Natural killer cell (primary cell): Measurements from ENCODE around the gene RAD51B. TPM values are rescaled to one million over a fixed set of nuclear protein-coding genes. Genes with fewer than 3 reads are reported as not detected.

Experiments
- ATAC-seq, 3 donors: fragments of 150-1000 bp in 2 of 3; fragments of 200-7000 bp in 1 of 3; cut with Tn5 transposase; 1 replicate in 1 of 3; 2 replicates in 2 of 3; pipeline ENCODE4 v1.10.0; 2021; ENCODE audit warnings: mild to moderate bottlenecking in 2 of 3, moderate library complexity in 2 of 3
- DNase-seq, 2 donors: peaks; one replicate each; pipeline versions ENCODE4 v3.0.0 to v3.0.0-alpha.2; 2013 to 2021; ENCODE audit warnings: mixed read lengths in 1 of 2
- H3K27ac ChIP-seq: one replicate; pipeline ENCODE4 v1.5.1; 2013; ENCODE audit warnings: mild to moderate bottlenecking, low read length
- H3K27me3 ChIP-seq: one replicate; pipeline ENCODE4 v1.6.1; 2013; ENCODE audit warnings: low read length; ENCODE audit not compliant: control insufficient read depth, insufficient read depth
- H3K36me3 ChIP-seq: one replicate; pipeline ENCODE4 v1.6.1; 2013; ENCODE audit warnings: low read length; ENCODE audit not compliant: control insufficient read depth, insufficient read depth
- H3K4me1 ChIP-seq: one replicate; pipeline ENCODE4 v1.6.1; 2013; ENCODE audit warnings: low read length; ENCODE audit not compliant: control insufficient read depth, insufficient read depth
- H3K4me3 ChIP-seq: one replicate; pipeline ENCODE4 v1.5.1; 2013; ENCODE audit warnings: low read length
- H3K9me3 ChIP-seq: one replicate; pipeline ENCODE4 v1.6.1; 2013; ENCODE audit warnings: low read length; ENCODE audit not compliant: control insufficient read depth, insufficient read depth
- H3K27ac Mint-ChIP-seq, 2 donors: one replicate each; pipeline ENCODE4 v1.8.0; 2022; ENCODE audit warnings: mild to moderate bottlenecking in 2 of 2, mixed read lengths in 2 of 2, moderate library complexity in 1 of 2
- H3K27me3 Mint-ChIP-seq, 2 donors: one replicate each; pipeline ENCODE4 v1.8.0; 2022; ENCODE audit warnings: low read depth in 2 of 2, mixed read lengths in 2 of 2
- H3K36me3 Mint-ChIP-seq: one replicate; pipeline ENCODE4 v1.8.0; 2022; ENCODE audit warnings: mixed read lengths
- H3K4me1 Mint-ChIP-seq, 2 donors: one replicate each; pipeline ENCODE4 v1.8.0; 2022; ENCODE audit warnings: mixed read lengths in 2 of 2
- H3K4me3 Mint-ChIP-seq: one replicate; pipeline ENCODE4 v1.8.0; 2022; ENCODE audit warnings: mild to moderate bottlenecking, moderate library complexity, mixed read lengths
- H3K9me3 Mint-ChIP-seq, 2 donors: one replicate each; pipeline ENCODE4 v1.8.0; 2022; ENCODE audit warnings: mixed read lengths in 2 of 2
- CTCF ChIP-seq: fragments of 200-600 bp; IDR thresholded peaks from one replicate; pipeline ENCODE4 v1.8.0; 2022; ENCODE audit warnings: antibody characterized with exemption
- WGBS: methylation state at CpG from one replicate; pipeline ENCODE4 v1.1.7; 2013; ENCODE audit warnings: missing lambda C conversion rate; ENCODE audit not compliant: insufficient coverage; 5-methylcytosine and 5-hydroxymethylcytosine counted together
- intact Hi-C: fragments of 100-400 bp; cut with micrococcal nuclease; formaldehyde crosslinking; loops from one replicate; pipeline ENCODE4 v1.14.2; 2022
- total RNA-seq, 4 donors: library from RNA; stranded (reverse); fragments of 120-200 nt in 1 of 4; gene quantifications; one replicate each; pipeline versions ENCODE4 v1.2.3 to v1.2.4, GENCODE V29; 2013 to 2022

RAD51B gene
- total RNA-seq, 3 donors from 2014 or later (not counting 1 experiment from before 2014, with no cell fraction given) = 28.1 to 37.6 (median 28.6) TPM

GRCh38 chr14:68469208-68469713 lies 649.7 kb downstream of the RAD51B start:
- 97% methylated on average over 5 of the region's 5 CpGs for WGBS
- Mint-ChIP-seq H3K27ac (peak overlapping the region in 1 of 2 donors; percentile 88), H3K9me3 (no peaks in the 10 kb centered on the region), H3K4me1 (peaks cover 19 to 21% of the 10 kb centered on the region in 2 donors), H3K27me3 (no peaks in the 10 kb centered on the region), H3K36me3 (no peaks in the 10 kb centered on the region), H3K4me3 (no peak overlapping the region)
- DNase-seq (no peak), ATAC-seq (no peak)
- intact Hi-C loops = loop anchor here (10.0 kb wide), 1 partner anchor 316 kb away; no protein-coding TSS in a partner anchor
- no peaks in the 10 kb centered on the region for H3K36me3 ChIP-seq
- H3K4me1 ChIP-seq = peaks cover 29% of the 10 kb centered on the region
- H3K4me3 ChIP-seq = no peak overlapping the region
- H3K9me3 ChIP-seq = no peaks in the 10 kb centered on the region
- H3K27ac ChIP-seq = no peak overlapping the region
- H3K27me3 ChIP-seq = no peaks in the 10 kb centered on the region
- TF ChIP-seq CTCF = no peak

GRCh38 chr14:68470361-68470760 lies 650.8 kb downstream of the RAD51B start:
- Mint-ChIP-seq H3K27ac (peak overlapping the region in 1 of 2 donors; percentile 88), H3K4me3 (no peak overlapping the region), H3K4me1 (peaks cover 19 to 21% of the 10 kb centered on the region in 2 donors), H3K9me3 (no peaks in the 10 kb centered on the region), H3K27me3 (no peaks in the 10 kb centered on the region), H3K36me3 (no peaks in the 10 kb centered on the region)
- Histone ChIP-seq H3K27ac (no peak overlapping the region), H3K4me3 (no peak overlapping the region), H3K9me3 (no peaks in the 10 kb centered on the region), H3K27me3 (no peaks in the 10 kb centered on the region), H3K36me3 (no peaks in the 10 kb centered on the region), H3K4me1 (peaks cover 29% of the 10 kb centered on the region)
- no peak for TF ChIP-seq CTCF
- no peak for DNase-seq
- 100% methylated on average over 1 of the region's 1 CpG for WGBS
- no peak for ATAC-seq
- intact Hi-C loops = no loop called here

- Mint-ChIP-seq H3K27me3 (no peaks in the 10 kb centered on the region), H3K4me1 (peaks cover 19 to 21% of the 10 kb centered on the region in 2 donors), H3K27ac (peak overlapping the region in 1 of 2 donors; percentile 36), H3K9me3 (no peaks in the 10 kb centered on the region), H3K4me3 (no peak overlapping the region), H3K36me3 (no peaks in the 10 kb centered on the region)
- Histone ChIP-seq H3K9me3 (no peaks in the 10 kb centered on the region), H3K4me3 (no peak overlapping the region), H3K27me3 (no peaks in the 10 kb centered on the region), H3K27ac (peak overlapping the region; percentile 58), H3K36me3 (no peaks in the 10 kb centered on the region), H3K4me1 (peaks cover 29% of the 10 kb centered on the region)
- intact Hi-C loops = no loop called here
- ATAC-seq = no peak
- no peak for DNase-seq
- 79% methylated on average over 10 of the region's 12 CpGs for WGBS
- no peak for TF ChIP-seq CTCF
Observed at GRCh38 chr14:68471029-68471963, 651.7 kb downstream of the RAD51B start.
